ENCODE data around the gene SARDH.
A peak's percentile ranks its signal among the peaks of the same experiment; 100 is the strongest.

The SARDH gene

GRCh38 chr9:133737774-133738639, at the start of gene SARDH:
TSS of gene SARDH (minus strand) at chr9:133738352. CDS start at chr9:133734173, 4,179 bp downstream.
- no peak for FAIRE-seq
- no peak for DNase-seq (ENCODE audit: low spot score)

GRCh38 chr9:133787754-133788025, 49.5 kb upstream of the SARDH start:
- FAIRE-seq: no peak
- no peak for DNase-seq (ENCODE audit: low spot score)

DNA sequence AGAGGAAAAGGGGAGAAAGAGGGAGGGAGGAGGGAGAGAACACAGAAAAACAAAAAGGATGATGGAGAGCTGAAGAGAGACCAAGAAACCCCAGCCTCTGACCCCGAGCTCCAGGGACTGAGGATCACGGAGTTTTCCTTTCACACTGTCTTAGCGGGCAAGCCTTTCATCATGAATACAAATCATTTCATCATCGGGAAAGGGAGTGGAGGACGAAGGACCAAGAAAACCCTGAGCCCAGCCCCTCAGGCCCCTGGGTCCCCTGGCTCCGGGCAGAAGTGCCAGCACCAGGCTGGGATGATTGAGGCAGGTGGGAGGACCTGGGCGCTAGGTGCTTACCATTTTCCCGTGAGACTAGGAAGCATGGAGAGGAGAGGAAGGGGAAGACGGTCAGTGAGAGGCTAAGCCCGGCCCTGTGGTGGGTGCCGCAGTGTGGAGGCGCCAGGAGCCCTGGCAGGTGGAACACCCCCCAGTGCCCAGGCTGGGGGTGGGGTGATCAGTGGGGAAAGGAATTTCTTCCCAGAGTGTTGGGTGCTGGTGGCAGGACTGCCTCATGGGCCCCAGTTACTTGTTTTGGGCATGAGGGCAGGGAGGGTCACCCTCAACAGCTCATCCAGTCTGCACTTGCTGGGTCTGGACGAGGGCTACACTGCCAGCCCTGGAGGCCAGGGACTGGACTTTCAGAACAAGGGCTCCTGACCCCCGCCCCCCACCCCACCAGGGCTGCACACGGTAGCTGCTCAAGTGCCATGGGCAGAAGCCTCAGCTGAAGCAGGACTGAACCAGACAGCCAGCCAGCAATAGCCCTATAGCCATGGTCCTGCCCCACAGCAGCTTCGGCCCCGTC, 49.0 kb upstream of the SARDH start:
- FAIRE-seq: no peak
- no peak for DNase-seq (ENCODE audit: low spot score)

DNA sequence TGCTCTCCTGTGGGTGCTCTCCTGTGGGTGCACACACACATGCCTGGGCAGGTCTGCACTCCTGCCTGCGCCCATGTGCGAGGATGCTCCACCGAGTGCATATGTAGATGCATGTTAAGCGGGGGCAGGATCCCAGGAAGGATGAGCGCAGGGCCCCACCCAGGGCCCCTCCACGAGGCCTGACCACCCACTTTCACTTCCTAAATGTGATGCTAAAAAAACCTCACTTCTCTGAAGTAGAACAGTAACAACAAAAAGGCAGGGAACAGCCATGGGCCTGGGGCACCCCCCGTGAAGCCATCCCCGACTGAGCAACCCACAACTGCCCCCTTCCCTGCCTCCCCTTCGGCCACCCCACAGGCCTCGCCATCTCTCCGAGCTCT, 48.2 kb upstream of the SARDH start:
- DNase-seq (ENCODE audit: low spot score): no peak
- no peak for FAIRE-seq

GRCh38 chr9:133785753-133786370, 47.7 kb upstream of the SARDH start:
- FAIRE-seq (no peak), DNase-seq (ENCODE audit: low spot score) (no peak)

DNA sequence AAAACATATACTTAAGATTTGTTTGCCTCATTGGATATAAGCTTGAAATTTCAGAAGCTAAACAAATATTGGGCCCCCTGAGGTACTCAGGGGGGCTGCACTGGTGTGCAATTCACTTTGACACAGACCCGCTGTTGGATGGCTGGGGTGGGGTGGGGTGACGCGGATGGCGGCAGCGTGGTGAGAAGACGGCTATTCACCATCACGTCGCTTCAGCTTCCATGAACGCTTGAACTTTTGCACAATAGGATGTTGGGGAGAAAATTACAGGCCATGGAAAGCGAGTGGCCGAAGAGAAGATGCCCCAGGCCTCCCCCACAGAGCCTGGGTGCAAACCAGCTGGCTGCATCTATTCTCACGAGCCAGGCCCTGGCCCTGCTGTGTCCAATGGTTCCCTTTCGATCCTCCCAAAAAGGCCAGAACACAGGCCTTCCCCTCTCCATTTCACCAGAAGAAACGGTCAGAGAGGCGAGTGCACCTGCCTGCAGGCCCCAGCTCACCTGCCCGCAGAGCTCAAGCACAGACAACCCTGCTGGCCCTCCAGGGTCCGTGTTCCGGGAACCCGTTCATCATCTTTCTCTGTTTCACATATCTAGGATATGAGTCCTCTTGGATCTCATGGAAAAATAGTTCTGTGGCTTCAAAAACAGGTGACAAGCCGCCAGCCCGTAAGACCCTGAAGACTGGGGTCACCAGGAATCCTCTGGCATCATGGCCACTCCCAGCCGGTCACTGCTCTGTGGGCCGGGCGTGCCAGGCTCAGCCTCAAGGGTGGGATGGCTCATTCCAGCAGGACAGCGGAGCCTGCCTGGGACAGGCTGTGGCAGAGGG, 46.8 kb upstream of the SARDH start:
- FAIRE-seq (no peak), DNase-seq (ENCODE audit: low spot score) (no peak)

- no peak for DNase-seq (ENCODE audit: low spot score)
- no peak for FAIRE-seq
These were observed 45.2 kb upstream of the SARDH start for GRCh38 chr9:133783331-133783731.

DNA sequence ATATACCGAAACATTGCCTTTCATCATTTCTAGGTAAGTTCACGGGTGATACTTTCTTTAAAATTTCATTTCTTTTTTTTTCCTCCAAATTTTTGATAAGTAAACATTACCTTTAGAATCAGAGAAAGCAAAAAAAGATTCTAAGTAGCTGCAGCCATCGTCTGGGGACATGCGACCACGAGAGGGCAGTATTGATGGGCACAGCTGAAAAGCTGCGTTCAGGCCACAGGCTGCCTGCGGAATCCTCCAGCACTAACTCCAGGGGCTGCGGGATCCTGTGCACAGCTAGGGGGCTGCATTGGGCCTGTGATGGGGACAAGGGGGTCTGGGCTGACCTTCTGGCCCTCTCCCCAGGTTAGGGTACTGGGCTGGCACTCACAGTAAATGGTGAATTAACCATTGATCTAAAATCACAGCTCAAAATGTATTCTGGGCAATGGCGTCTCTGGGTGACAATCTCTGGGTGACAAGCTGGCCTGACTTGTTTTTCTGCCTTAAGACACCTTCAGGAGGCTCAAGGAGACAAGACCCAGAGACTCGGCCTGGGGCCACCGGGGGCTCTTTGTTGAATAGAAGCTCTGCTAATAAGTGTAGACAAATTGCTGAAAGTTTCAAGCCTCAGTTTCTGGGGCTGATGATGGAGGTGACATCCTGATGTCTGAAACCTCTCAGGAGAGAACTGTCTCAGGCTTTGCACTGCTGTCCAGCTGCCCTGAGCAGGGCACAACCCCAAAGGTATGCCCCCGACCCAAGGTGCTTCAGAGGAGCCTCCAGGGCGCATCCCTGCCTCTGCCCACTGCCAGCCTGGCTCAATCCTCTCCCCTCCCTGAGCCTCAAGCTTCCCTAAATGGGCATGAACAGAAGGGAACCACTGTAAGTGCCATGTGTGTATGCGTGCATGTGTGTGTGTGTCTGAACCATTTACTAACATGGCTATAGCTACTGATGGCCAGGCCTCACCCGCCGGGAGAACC, 44.3 kb upstream of the SARDH start:
- FAIRE-seq (peak; percentile 22), DNase-seq (ENCODE audit: low spot score) (peak; percentile 44)

GRCh38 chr9:133781828-133782135, 43.6 kb upstream of the SARDH start:
- FAIRE-seq (no peak), DNase-seq (ENCODE audit: low spot score) (no peak)

- DNase-seq (ENCODE audit: low spot score) (no peak), FAIRE-seq (no peak)
These were observed 43.0 kb upstream of the SARDH start for GRCh38 chr9:133780962-133781827.

DNA sequence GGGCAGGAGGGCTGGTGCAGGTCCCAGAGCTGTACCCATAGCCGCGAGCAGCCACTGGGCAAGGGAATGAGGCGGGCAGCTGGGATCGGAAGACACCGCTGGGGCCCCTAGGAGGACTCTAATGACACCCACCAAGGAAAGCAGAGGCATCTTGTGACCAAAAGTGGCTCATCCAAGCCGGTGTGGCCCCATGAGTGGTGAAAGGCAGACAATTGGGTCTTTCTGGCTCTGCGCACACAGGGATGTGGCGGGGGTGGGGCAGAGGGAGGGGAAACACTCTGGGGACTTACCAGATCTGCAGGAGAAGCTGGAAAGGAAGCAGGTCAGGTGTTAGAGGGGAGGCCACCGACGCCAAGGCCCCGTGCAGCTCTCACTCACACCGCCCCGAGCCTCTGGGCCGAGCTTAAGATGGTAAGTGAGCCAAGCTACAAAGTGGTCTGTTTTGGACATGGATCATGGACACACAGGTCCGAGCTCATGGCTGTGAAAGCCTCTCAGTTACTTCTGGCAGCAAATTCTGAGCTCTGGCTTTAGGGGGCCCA, 42.3 kb upstream of the SARDH start:
- DNase-seq (ENCODE audit: low spot score) (no peak), FAIRE-seq (no peak)

DNA sequence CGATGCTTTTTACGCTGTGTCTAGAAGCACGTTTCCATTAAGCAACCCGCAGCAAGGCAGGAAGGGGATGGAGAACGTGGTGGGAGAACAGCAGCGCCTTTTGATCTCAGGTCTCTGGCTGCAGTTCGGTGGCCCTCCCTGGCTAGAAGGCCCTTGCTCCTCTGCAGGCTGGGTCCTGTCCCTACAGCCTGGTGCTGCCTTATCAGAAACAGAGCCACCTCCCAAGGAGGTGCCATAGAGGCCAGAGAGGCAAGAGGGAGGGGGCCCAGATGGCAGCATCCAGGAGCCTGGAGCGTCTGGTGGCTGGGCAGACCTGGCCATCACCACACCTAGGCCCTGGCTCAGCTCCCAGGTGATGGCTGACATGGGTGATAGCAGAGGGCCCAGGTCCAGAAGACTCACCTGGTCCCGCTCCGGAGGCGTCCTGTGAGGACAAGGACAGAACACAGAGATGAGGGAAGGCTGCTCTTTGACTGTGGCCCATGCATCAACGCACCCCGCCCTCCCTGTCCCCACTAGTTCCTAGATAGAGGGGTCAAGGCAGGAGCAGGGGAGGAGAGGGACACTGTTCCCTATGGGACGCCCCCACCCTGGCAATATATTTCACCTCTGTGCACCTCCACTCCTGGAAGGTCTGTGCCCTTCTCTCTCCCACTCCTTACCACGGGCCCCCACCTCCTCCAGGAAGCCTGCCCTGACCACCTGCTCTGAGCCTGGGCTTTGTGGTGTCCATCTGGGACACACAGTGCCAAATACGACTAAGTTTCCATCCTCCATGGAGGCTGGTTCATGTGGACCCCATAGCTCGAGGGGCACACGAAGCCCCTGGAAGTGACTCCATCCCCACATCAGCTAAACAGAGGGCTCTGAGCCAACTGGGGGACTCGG, 41.6 kb upstream of the SARDH start:
- DNase-seq (ENCODE audit: low spot score) (no peak), FAIRE-seq (no peak)

- no peak for FAIRE-seq
- DNase-seq (ENCODE audit: low spot score): no peak
These were observed 40.9 kb upstream of the SARDH start for GRCh38 chr9:133779081-133779480.

DNA sequence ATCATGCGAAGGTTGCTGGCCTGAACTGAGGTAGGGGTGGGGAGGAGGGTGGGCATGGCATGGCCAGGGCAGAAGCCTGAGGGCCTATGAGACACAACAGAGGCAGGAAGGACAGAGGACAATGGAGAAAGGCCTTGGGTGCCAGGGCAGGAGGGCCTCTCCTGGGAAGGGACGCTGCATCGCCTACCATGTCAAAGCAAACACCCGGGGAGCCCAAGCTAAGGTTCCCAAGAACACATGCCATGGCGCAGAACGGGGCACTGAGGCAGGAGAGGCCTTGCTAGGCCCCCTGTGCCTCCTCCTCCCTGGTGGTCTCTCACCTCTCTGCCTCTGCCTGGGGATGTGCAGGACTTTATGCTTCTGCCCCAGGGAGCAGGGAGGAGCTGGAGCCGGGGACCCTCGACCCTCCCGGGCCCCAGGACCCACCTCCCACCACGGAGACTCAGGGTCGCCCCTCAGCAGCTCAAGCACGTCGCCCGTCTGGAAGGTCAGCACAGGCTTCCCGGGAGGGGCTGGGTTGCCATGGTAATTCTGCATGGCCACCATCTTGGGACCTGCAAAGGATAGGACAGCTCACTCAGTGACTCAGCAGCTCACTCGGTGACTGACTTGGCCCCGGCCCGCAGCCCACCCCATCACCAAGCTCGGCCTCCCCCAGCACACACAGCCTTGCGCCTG, 40.3 kb upstream of the SARDH start:
- no peak for DNase-seq (ENCODE audit: low spot score)
- FAIRE-seq: no peak

DNA sequence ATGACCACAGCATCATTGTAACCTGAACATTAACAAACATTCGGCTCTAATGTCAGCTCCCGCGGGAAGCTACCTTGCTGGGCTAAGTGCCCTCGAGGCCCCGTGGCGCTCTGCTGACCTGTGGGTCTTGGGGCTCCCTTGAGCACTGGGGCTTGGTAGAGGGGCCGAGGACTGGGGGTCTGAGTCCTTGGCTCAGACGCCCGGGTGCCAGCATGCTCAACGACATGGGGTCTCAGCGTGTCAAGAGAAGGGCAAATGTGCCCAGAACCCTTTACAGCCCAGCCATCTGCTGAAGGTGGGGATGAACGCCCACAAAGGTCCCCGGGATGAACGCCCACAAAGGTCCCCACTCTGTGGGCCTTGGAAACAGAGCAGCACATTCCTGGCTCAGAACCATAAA, 39.7 kb upstream of the SARDH start:
- DNase-seq (ENCODE audit: low spot score): no peak
- FAIRE-seq: no peak

- DNase-seq (ENCODE audit: low spot score) (no peak), FAIRE-seq (no peak)
These were observed 39.1 kb upstream of the SARDH start for GRCh38 chr9:133777068-133777791.

All from RCC 7860 (cell line).